Measurements from ENCODE around the gene TAF4.

TAF4 gene

GRCh38 chr20:61940976-61941720 is 124.5 kb downstream of the TAF4 start:
- no peak for DNase-seq

GRCh38 chr20:61940491-61940890 is 125.2 kb downstream of the TAF4 start:
- no peak for DNase-seq

GRCh38 chr20:61939691-61940360 is 125.9 kb downstream of the TAF4 start:
- DNase-seq, result no peak

- DNase-seq, result no peak
These were observed 126.6 kb downstream of the TAF4 start for GRCh38 chr20:61938839-61939690.

GRCh38 chr20:61937963-61938838 is 127.5 kb downstream of the TAF4 start:
- DNase-seq, result no peak

- no peak for DNase-seq
These were observed 128.3 kb downstream of the TAF4 start for GRCh38 chr20:61937146-61937962.

GRCh38 chr20:61936701-61937131 is 129.0 kb downstream of the TAF4 start:
- no peak for DNase-seq

- DNase-seq, result no peak
These were observed 129.6 kb downstream of the TAF4 start for GRCh38 chr20:61935926-61936700.

- DNase-seq, result no peak
These were observed 130.8 kb downstream of the TAF4 start for GRCh38 chr20:61934716-61935530.

GRCh38 chr20:61933951-61934715 is 131.5 kb downstream of the TAF4 start:
- no peak for DNase-seq

- DNase-seq, result no peak
These were observed 132.2 kb downstream of the TAF4 start for GRCh38 chr20:61933481-61933950.

GRCh38 chr20:61932711-61933480 is 132.8 kb downstream of the TAF4 start:
- DNase-seq, result no peak

- no peak for DNase-seq
These were observed 133.5 kb downstream of the TAF4 start for GRCh38 chr20:61932199-61932592.

- DNase-seq, result no peak
These were observed 134.0 kb downstream of the TAF4 start for GRCh38 chr20:61931476-61932198.

- DNase-seq, result no peak
These were observed 134.8 kb downstream of the TAF4 start for GRCh38 chr20:61930776-61931475.

- DNase-seq, result no peak
These were observed 135.6 kb downstream of the TAF4 start for GRCh38 chr20:61929971-61930666.

Data from MV-4-11 (cell line).